ENCODE data around the gene GATA5.

DNA sequence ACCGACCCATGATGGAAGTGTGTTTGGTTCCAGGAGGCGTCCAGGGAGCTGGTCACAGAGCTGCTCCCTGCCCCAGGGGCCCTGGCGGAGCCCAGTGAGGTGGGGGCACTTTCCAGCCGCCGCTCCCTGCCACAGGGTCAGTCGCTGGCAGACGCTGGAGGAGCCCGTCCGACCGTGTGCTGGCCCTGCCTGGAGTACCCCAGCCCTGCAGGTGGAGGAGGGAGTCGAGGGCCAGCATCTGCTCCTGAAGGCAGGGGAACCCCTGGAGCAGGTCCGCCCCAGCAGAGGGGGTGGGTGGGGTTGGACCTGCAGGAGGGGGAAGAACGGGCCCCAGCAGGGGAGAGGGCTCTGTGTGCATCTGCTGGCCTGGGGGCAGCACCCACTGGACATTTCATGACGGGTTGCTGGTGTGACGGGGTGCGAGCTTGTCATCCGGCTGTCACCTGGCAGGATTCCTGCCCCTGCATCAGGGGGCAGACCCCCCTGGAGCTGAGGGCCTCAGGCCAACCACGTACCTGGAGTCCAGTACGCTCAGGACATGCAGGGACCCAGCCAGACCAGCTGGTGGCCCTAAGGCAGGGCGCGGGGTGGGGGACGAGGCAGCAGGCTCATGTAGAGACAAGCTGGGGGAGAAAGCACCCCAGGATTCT lies 32.3 kb upstream of the GATA5 start:
- TF ChIP-seq, protein P1, sequence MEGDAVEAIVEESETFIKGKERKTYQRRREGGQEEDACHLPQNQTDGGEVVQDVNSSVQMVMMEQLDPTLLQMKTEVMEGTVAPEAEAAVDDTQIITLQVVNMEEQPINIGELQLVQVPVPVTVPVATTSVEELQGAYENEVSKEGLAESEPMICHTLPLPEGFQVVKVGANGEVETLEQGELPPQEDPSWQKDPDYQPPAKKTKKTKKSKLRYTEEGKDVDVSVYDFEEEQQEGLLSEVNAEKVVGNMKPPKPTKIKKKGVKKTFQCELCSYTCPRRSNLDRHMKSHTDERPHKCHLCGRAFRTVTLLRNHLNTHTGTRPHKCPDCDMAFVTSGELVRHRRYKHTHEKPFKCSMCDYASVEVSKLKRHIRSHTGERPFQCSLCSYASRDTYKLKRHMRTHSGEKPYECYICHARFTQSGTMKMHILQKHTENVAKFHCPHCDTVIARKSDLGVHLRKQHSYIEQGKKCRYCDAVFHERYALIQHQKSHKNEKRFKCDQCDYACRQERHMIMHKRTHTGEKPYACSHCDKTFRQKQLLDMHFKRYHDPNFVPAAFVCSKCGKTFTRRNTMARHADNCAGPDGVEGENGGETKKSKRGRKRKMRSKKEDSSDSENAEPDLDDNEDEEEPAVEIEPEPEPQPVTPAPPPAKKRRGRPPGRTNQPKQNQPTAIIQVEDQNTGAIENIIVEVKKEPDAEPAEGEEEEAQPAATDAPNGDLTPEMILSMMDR (tag by site-specific recombination; IDR thresholded peaks at IDR 0.05) = no peak
- TF ChIP-seq, protein P2, sequence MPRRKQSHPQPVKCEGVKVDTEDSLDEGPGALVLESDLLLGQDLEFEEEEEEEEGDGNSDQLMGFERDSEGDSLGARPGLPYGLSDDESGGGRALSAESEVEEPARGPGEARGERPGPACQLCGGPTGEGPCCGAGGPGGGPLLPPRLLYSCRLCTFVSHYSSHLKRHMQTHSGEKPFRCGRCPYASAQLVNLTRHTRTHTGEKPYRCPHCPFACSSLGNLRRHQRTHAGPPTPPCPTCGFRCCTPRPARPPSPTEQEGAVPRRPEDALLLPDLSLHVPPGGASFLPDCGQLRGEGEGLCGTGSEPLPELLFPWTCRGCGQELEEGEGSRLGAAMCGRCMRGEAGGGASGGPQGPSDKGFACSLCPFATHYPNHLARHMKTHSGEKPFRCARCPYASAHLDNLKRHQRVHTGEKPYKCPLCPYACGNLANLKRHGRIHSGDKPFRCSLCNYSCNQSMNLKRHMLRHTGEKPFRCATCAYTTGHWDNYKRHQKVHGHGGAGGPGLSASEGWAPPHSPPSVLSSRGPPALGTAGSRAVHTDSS (tag by site-specific recombination; IDR thresholded peaks at IDR 0.05) = no peak
- TF ChIP-seq ZNF174 (tag by site-specific recombination; IDR thresholded peaks at IDR 0.05) = no peak

Data from HEK293 (cell line).